AG10803 (cell line): ENCODE results near the gene EIF2B1.
"Not testable (repeated sequence)": the region's sequence is repeated elsewhere in the genome, so short reads cannot be mapped to it uniquely, and the experiment has no call there.

Experiments
- DNase-seq: peaks from one replicate; pipeline ENCODE4 v3.0.0; 2010; ENCODE audit warnings: low read depth
- H3K4me3 ChIP-seq: 2 replicates; pipeline ENCODE4 v1.5.1; 2011; ENCODE audit warnings: mild to moderate bottlenecking, low read length, control low read depth
- CTCF ChIP-seq: conservative IDR thresholded peaks from 2 replicates; pipeline ENCODE4 v1.5.1; 2011; ENCODE audit warnings: mild to moderate bottlenecking, low read length, control low read depth, inconsistent platforms

EIF2B1 gene

GRCh38 chr12:123621101-123621500 lies 12.4 kb downstream of the EIF2B1 start:
- TF ChIP-seq CTCF = no peak
- no peak overlapping the region for H3K4me3 ChIP-seq

GRCh38 chr12:123617580-123617979 lies 15.9 kb downstream of the EIF2B1 start:
- TF ChIP-seq CTCF = no peak
- DNase-seq = no peak
- H3K4me3 ChIP-seq = no peak overlapping the region

More at GRCh38 chr12:123621101-123621500, 12.4 kb downstream of the EIF2B1 start:
- DNase-seq = peak; percentile 77

DNA sequence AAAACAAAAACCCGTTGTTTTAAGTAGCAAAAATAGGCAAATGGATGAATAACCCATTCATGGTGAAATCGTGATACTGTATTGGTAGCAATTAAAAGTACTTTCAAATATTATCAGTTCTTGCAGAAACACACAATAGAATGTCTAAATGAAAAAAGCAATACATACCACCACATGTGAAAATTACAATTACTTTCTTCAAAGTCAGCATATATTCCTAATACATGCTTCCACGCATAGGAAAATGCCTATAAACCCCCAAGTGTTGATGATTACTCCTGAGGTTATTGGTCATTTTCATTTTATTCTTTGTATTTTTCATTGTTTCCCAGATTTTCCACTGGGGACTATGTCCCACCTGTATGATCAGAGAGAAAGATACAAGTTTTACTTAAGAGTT lies 16.3 kb downstream of the EIF2B1 start:
- H3K4me3 ChIP-seq = no peak overlapping the region
- DNase-seq = no peak
- TF ChIP-seq CTCF = no peak

DNA sequence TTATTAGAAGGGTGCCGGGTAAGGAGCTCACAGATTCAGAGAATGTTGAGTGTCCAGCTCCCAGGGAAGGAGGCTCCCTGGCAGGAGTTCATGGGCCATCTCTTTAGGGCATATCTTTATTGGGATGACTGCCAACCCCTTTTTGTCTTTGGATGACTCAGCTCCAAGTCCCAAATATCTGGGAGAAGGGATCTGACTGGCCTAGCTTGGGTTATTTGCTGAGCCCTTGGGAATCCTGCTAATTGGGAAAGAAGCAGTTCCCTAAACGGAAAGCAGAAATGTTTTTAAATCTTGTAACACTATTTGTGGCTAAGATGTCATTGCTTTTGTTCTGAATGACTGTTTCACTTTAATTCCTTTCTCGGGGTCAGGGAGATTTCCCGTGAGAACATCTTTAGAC lies 19.0 kb downstream of the EIF2B1 start:
- DNase-seq = peak; percentile 82
- TF ChIP-seq CTCF = no peak
- H3K4me3 ChIP-seq = no peak overlapping the region

- no peak overlapping the region for H3K4me3 ChIP-seq
- TF ChIP-seq CTCF = no peak
- no peak for DNase-seq
These were observed 19.4 kb downstream of the EIF2B1 start for GRCh38 chr12:123614110-123614509.

DNA sequence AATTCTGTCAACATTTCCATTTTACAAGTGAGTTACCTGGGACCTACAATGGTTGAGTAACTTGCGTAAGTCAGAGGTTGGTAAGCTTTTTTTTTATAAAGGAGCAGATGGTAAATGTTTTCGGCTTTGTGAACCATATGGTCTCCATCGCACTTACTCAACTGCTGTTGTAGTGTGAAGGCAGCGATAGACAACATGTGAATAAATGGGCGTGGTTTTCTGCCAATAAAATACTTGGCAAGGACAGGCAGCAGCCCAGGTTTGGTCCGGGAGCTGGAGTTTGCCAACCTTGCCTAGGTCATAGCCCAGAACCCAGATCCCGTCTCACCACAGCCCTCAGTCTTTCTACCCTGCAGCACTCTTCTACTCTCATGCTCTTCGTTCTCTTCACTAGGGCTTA lies 25.3 kb downstream of the EIF2B1 start:
- DNase-seq = no peak

DNA sequence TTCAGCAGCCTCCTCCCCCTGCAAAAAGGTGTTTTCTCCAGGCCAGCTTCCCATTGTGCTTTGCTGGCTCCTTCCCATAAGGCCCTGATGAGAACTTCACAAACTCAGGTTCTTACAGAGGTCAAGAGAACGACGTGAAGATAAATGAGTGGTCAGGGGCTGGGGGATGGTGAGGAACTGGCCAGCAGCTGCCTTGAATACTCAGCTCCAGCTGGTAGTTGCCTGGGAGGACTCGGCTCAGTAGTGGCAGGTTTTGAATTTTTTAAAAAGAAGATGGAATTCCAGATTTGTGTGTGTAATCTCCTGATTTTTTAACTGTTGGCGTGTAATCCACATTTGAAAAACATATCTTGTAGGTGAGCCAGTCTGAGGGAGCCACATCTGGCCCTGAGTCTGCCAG lies 25.7 kb downstream of the EIF2B1 start:
- H3K4me3 ChIP-seq = no peak overlapping the region
- DNase-seq = no peak
- no peak for TF ChIP-seq CTCF

More for the DNA sequence above, 25.3 kb downstream of the EIF2B1 start:
- no peak for TF ChIP-seq CTCF
- H3K4me3 ChIP-seq = no peak overlapping the region

GRCh38 chr12:123603495-123603894 lies 30.0 kb downstream of the EIF2B1 start:
- not testable (repeated sequence) for H3K4me3 ChIP-seq, DNase-seq
